ENCODE results near the gene RBBP4. TPM values are rescaled to one million over a fixed set of nuclear protein-coding genes. Genes with fewer than 3 reads are reported as not detected.

Gene RBBP4
- total and polyA plus RNA-seq, 2 of the 13 experiments (the other 11 are each of a cell fraction or from before 2014, with no cell fraction given) = 64.4 to 166 TPM

- TF ChIP-seq ZNF747 (CRISPR knock-in tag; IDR thresholded peaks at IDR 0.05; ENCODE audit: borderline replicate concordance) (0 out of 2 replicates have a peak, but pooled peaks have one; percentile 30), ZNF546 (CRISPR knock-in tag; conservative IDR thresholded peaks at IDR 0.05) (peak; percentile 82; the same call in 1 of the 2 replicates), ZMYM4 (CRISPR knock-in tag; IDR thresholded peaks at IDR 0.05) (no peak), MAFK (conservative IDR thresholded peaks at IDR 0.05 in 1 of 2, IDR thresholded peaks at IDR 0.05 in 1 of 2; ENCODE audit: low read length in 2 of 2) (0 out of 4 replicates have a peak, but pooled peaks have one; percentile 15 to 16), ZMYM3 (CRISPR knock-in tag; IDR thresholded peaks at IDR 0.05) (no peak), ZBTB7B (CRISPR knock-in tag; IDR thresholded peaks at IDR 0.05) (0 out of 2 replicates have a peak, but pooled peaks have one; percentile 22), SPEN (CRISPR knock-in tag; IDR thresholded peaks at IDR 0.05; ENCODE audit: low read depth) (peak; percentile 57; the same call in 1 of the 2 replicates), ZNF280B (CRISPR knock-in tag; IDR thresholded peaks at IDR 0.05; ENCODE audit: borderline replicate concordance) (0 out of 2 replicates have a peak, but pooled peaks have one; percentile 48)
- TF ChIP-seq, protein P1, sequence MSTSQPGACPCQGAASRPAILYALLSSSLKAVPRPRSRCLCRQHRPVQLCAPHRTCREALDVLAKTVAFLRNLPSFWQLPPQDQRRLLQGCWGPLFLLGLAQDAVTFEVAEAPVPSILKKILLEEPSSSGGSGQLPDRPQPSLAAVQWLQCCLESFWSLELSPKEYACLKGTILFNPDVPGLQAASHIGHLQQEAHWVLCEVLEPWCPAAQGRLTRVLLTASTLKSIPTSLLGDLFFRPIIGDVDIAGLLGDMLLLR (CRISPR knock-in tag; IDR thresholded peaks at IDR 0.05) = peak; percentile 60
- TF ChIP-seq, protein P2, sequence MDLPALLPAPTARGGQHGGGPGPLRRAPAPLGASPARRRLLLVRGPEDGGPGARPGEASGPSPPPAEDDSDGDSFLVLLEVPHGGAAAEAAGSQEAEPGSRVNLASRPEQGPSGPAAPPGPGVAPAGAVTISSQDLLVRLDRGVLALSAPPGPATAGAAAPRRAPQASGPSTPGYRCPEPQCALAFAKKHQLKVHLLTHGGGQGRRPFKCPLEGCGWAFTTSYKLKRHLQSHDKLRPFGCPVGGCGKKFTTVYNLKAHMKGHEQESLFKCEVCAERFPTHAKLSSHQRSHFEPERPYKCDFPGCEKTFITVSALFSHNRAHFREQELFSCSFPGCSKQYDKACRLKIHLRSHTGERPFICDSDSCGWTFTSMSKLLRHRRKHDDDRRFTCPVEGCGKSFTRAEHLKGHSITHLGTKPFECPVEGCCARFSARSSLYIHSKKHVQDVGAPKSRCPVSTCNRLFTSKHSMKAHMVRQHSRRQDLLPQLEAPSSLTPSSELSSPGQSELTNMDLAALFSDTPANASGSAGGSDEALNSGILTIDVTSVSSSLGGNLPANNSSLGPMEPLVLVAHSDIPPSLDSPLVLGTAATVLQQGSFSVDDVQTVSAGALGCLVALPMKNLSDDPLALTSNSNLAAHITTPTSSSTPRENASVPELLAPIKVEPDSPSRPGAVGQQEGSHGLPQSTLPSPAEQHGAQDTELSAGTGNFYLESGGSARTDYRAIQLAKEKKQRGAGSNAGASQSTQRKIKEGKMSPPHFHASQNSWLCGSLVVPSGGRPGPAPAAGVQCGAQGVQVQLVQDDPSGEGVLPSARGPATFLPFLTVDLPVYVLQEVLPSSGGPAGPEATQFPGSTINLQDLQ (CRISPR knock-in tag; IDR thresholded peaks at IDR 0.05) = 0 out of 2 replicates have a peak, but pooled peaks have one; percentile 25
- TF ChIP-seq, protein P3, sequence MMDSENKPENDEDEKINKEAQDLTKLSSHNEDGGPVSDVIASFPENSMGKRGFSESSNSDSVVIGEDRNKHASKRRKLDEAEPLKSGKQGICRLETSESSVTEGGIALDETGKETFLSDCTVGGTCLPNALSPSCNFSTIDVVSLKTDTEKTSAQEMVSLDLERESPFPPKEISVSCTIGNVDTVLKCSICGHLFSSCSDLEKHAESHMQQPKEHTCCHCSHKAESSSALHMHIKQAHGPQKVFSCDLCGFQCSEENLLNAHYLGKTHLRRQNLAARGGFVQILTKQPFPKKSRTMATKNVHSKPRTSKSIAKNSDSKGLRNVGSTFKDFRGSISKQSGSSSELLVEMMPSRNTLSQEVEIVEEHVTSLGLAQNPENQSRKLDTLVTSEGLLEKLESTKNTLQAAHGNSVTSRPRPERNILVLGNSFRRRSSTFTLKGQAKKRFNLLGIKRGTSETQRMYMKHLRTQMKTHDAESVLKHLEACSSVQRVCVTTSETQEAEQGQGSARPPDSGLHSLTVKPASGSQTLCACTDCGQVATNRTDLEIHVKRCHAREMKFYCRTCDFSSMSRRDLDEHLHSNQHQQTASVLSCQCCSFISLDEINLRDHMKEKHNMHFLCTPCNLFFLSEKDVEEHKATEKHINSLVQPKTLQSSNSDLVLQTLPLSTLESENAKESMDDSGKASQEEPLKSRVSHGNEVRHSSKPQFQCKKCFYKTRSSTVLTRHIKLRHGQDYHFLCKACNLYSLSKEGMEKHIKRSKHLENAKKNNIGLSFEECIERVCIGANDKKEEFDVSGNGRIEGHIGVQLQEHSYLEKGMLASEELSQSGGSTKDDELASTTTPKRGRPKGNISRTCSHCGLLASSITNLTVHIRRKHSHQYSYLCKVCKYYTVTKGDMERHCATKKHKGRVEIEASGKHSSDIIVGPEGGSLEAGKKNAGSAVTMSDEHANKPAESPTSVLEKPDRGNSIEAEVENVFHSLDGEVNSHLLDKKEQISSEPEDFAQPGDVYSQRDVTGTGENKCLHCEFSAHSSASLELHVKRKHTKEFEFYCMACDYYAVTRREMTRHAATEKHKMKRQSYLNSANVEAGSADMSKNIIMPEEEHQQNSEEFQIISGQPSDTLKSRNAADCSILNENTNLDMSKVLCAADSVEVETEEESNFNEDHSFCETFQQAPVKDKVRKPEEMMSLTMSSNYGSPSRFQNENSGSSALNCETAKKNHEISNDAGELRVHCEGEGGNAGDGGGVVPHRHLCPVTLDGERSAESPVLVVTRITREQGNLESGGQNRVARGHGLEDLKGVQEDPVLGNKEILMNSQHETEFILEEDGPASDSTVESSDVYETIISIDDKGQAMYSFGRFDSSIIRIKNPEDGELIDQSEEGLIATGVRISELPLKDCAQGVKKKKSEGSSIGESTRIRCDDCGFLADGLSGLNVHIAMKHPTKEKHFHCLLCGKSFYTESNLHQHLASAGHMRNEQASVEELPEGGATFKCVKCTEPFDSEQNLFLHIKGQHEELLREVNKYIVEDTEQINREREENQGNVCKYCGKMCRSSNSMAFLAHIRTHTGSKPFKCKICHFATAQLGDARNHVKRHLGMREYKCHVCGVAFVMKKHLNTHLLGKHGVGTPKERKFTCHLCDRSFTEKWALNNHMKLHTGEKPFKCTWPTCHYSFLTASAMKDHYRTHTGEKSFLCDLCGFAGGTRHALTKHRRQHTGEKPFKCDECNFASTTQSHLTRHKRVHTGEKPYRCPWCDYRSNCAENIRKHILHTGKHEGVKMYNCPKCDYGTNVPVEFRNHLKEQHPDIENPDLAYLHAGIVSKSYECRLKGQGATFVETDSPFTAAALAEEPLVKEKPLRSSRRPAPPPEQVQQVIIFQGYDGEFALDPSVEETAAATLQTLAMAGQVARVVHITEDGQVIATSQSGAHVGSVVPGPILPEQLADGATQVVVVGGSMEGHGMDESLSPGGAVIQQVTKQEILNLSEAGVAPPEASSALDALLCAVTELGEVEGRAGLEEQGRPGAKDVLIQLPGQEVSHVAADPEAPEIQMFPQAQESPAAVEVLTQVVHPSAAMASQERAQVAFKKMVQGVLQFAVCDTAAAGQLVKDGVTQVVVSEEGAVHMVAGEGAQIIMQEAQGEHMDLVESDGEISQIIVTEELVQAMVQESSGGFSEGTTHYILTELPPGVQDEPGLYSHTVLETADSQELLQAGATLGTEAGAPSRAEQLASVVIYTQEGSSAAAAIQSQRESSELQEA (CRISPR knock-in tag; IDR thresholded peaks at IDR 0.05; ENCODE audit: not compliant biosample characterization) = no peak
These were observed 44.3 kb downstream of the RBBP4 start (continued) for GRCh38 chr1:32695098-32695904.
